Activated T-cell treated with anti-CD3 and anti-CD28 coated beads, Interleukin-2, amount 50 U/mL, for 72 hours (primary cell): ENCODE results near the gene PROM1. TPM values are rescaled to one million over a fixed set of nuclear protein-coding genes. Genes with fewer than 3 reads are reported as not detected.

ENCODE experiments used
- ATAC-seq, 2 donors: fragments of 150-1000 bp; cut with Tn5 transposase; replicated peaks in 1 of 2; 2 replicates each; pipeline ENCODE4 v1.10.0; 2021; ENCODE audit warnings: moderate library complexity in 2 of 2, mild to moderate bottlenecking in 1 of 2
- DNase-seq, 2 donors: peaks; one replicate each; pipeline ENCODE4 v3.0.0; 2021 to 2022; ENCODE audit warnings: mixed read lengths in 1 of 2
- H3K27ac Mint-ChIP-seq: one replicate; pipeline ENCODE4 v1.8.0; 2022; ENCODE audit warnings: mild to moderate bottlenecking, moderate library complexity, mixed read lengths
- H3K27me3 Mint-ChIP-seq: one replicate; pipeline ENCODE4 v1.8.0; 2022; ENCODE audit warnings: low read depth, mixed read lengths
- H3K36me3 Mint-ChIP-seq, 2 donors: one replicate each; pipeline ENCODE4 v1.8.0; 2022; ENCODE audit warnings: mixed read lengths in 2 of 2, mild to moderate bottlenecking in 1 of 2; ENCODE audit not compliant: insufficient read depth in 2 of 2
- H3K4me1 Mint-ChIP-seq: one replicate; pipeline ENCODE4 v1.8.0; 2022; ENCODE audit warnings: low read depth, mixed read lengths
- H3K4me3 Mint-ChIP-seq, 2 donors: one replicate each; pipeline ENCODE4 v1.8.0; 2022; ENCODE audit warnings: mild to moderate bottlenecking in 2 of 2, mixed read lengths in 2 of 2, moderate library complexity in 2 of 2
- H3K9me3 Mint-ChIP-seq, 2 donors: one replicate each; pipeline ENCODE4 v1.8.0; 2022; ENCODE audit warnings: mixed read lengths in 2 of 2
- total RNA-seq, 2 donors: library from RNA; stranded (reverse); gene quantifications; one replicate each; pipeline ENCODE4 v1.2.3, GENCODE V29; 2022

The PROM1 gene
- total RNA-seq, 2 donors from 2014 or later, result 0.22 to 1.6 TPM

DNA sequence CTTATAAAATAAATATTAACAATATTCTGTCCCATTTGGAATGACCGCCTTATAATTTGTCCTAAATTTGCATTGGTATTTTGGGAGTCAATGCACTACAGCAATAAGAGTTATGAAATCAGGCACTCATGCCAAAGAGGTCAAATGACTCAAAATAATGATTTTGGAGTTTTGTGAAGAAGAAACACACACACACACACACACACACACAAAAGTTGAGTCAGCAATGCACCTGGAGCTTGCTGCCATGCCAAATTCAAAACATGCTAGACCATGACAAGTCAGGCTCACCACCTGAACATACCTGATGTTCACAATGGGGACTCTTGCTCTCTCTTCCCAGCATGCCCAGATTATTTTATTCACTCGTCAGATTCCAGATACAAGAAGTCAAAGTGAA lies 56.7 kb downstream of the PROM1 start:
- Mint-ChIP-seq H3K9me3 (no peaks in the 10 kb centered on the region), H3K36me3 (no peaks in the 10 kb centered on the region), H3K4me1 (no peaks in the 10 kb centered on the region), H3K27ac (no peak overlapping the region), H3K4me3 (no peak overlapping the region), H3K27me3 (peaks cover 18% of the 10 kb centered on the region)
- DNase-seq (no peak), ATAC-seq (no peak)

GRCh38 chr4:16026160-16026761 lies 57.6 kb downstream of the PROM1 start:
- Mint-ChIP-seq H3K4me3 (no peak overlapping the region), H3K9me3 (no peaks in the 10 kb centered on the region), H3K27me3 (peaks cover 24% of the 10 kb centered on the region), H3K27ac (no peak overlapping the region), H3K4me1 (no peaks in the 10 kb centered on the region), H3K36me3 (no peaks in the 10 kb centered on the region)
- ATAC-seq (no peak), DNase-seq (peak; percentile 12 to 47)

- ATAC-seq (no peak), DNase-seq (no peak)
- Mint-ChIP-seq H3K4me1 (no peaks in the 10 kb centered on the region), H3K9me3 (no peaks in the 10 kb centered on the region), H3K27ac (no peak overlapping the region), H3K27me3 (peaks cover 27% of the 10 kb centered on the region), H3K36me3 (no peaks in the 10 kb centered on the region), H3K4me3 (no peak overlapping the region)
These were observed 58.6 kb downstream of the PROM1 start for GRCh38 chr4:16025268-16025667.

- H3K4me3 Mint-ChIP-seq, result peak overlapping the region; percentile 13 to 69
- ATAC-seq, result peak; percentile 75 to 93
- H3K9me3 Mint-ChIP-seq, result no peaks in the 10 kb centered on the region
- no peak for DNase-seq
- H3K27me3 Mint-ChIP-seq, result peaks cover 36% of the 10 kb centered on the region
- H3K36me3 Mint-ChIP-seq, result no peaks in the 10 kb centered on the region
- no peaks in the 10 kb centered on the region for H3K4me1 Mint-ChIP-seq
- H3K27ac Mint-ChIP-seq, result peak overlapping the region; percentile 3
These were observed 59.9 kb downstream of the PROM1 start for GRCh38 chr4:16023776-16024408.

DNA sequence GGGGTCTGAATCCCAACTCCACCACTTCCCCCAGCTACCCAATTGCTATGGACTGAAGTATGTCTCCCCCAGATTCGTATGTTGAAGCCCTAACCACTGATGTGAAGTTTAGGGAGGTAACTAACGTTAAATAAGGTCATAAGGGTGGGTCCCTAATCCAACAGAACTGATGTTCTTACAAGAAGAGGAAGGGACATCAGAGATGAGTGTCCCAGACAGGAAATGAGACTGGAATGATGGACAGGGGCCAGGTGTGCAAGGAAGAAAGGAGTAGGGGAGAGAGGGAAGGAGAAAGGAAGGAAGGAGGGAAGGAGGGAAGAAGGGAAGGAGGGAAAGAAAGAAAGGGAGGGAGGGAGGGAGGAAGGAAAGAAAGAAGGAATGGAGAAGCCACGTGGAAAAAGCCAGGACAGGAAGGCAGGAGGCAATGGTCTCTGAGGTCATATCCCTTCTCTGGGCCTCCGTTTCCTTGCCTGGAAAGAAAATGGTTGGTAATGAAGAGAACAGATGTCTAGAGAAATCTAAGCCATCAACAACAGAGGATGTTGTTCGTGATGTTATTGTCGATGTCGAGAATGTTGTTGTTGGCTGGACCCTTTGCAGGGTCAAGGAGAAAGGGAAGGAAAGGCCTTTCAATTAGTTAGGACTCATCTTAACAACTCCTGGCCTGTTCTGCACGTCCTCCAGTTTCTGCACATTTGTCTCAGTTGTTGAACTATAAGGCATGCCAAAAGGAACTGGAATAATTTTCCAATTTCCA lies 61.8 kb downstream of the PROM1 start:
- no peak overlapping the region for H3K4me3 Mint-ChIP-seq
- H3K9me3 Mint-ChIP-seq, result no peaks in the 10 kb centered on the region
- peaks cover 36% of the 10 kb centered on the region for H3K27me3 Mint-ChIP-seq
- DNase-seq (no peak), ATAC-seq (no peak)
- no peaks in the 10 kb centered on the region for H3K36me3 Mint-ChIP-seq
- H3K27ac Mint-ChIP-seq, result no peak overlapping the region
- no peaks in the 10 kb centered on the region for H3K4me1 Mint-ChIP-seq

DNA sequence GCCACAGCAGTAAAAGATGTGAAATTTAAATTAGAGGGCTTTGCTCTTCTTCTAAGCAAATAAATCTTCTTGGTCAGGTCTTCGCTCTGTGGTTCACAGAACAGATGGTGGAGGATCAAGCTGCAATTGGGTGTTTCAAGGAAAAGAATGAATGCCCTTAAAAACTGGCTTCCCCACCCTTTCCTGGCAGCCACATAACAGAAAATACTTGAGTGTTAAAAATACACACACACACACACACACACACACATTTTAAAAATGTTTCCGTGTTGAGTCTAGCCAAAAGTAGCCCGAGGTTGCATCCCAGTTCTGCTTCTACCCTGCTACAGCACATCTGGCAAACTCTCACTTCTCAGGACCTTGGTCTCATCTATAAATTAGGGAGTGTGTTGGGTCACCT lies 64.2 kb downstream of the PROM1 start:
- peaks cover 32% of the 10 kb centered on the region for H3K27me3 Mint-ChIP-seq
- no peaks in the 10 kb centered on the region for H3K36me3 Mint-ChIP-seq
- DNase-seq (no peak), ATAC-seq (no peak)
- no peak overlapping the region for H3K4me3 Mint-ChIP-seq
- no peaks in the 10 kb centered on the region for H3K4me1 Mint-ChIP-seq
- H3K27ac Mint-ChIP-seq, result no peak overlapping the region
- H3K9me3 Mint-ChIP-seq, result no peaks in the 10 kb centered on the region

GRCh38 chr4:16018841-16019240 lies 65.0 kb downstream of the PROM1 start:
- Mint-ChIP-seq H3K4me1 (no peaks in the 10 kb centered on the region), H3K9me3 (no peaks in the 10 kb centered on the region), H3K27me3 (peaks cover 30% of the 10 kb centered on the region), H3K36me3 (no peaks in the 10 kb centered on the region), H3K4me3 (no peak overlapping the region), H3K27ac (no peak overlapping the region)
- ATAC-seq, result peak in 1 of 2 donors; percentile 34
- DNase-seq, result no peak

- Mint-ChIP-seq H3K27ac (no peak overlapping the region), H3K36me3 (no peaks in the 10 kb centered on the region), H3K4me1 (no peaks in the 10 kb centered on the region), H3K9me3 (no peaks in the 10 kb centered on the region), H3K27me3 (peaks cover 25% of the 10 kb centered on the region), H3K4me3 (no peak overlapping the region)
- no peak for ATAC-seq
- no peak for DNase-seq
These were observed 65.7 kb downstream of the PROM1 start for GRCh38 chr4:16018061-16018676.

GRCh38 chr4:16016536-16016935 lies 67.3 kb downstream of the PROM1 start:
- H3K27me3 Mint-ChIP-seq, result peaks cover 19% of the 10 kb centered on the region
- no peak for DNase-seq
- no peaks in the 10 kb centered on the region for H3K9me3 Mint-ChIP-seq
- no peaks in the 10 kb centered on the region for H3K36me3 Mint-ChIP-seq
- H3K4me3 Mint-ChIP-seq, result no peak overlapping the region
- H3K27ac Mint-ChIP-seq, result no peak overlapping the region
- no peaks in the 10 kb centered on the region for H3K4me1 Mint-ChIP-seq
- ATAC-seq, result no peak

DNA sequence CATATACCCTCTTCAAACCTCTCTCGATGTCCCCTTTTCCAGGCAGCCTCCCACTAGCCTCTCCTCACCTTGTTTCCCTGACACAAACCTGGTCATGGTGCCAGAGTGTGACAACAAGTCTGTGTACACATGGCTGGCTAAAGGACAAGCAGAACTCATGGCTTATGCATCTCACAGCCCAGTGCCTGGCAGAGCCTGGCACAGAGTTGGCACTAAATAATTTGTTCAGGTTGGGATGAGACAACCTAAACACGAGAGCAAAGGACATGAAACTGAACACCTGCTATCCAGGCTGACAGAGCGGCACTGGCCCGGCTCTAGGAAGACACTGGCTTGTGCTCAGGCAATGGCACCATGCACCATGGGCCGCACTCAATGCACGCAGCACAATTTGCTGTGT lies 72.7 kb downstream of the PROM1 start:
- no peak overlapping the region for H3K4me3 Mint-ChIP-seq
- ATAC-seq, result no peak
- H3K4me1 Mint-ChIP-seq, result no peaks in the 10 kb centered on the region
- no peaks in the 10 kb centered on the region for H3K27me3 Mint-ChIP-seq
- no peak overlapping the region for H3K27ac Mint-ChIP-seq
- H3K9me3 Mint-ChIP-seq, result no peaks in the 10 kb centered on the region
- no peak for DNase-seq
- no peaks in the 10 kb centered on the region for H3K36me3 Mint-ChIP-seq

- no peak for ATAC-seq
- no peaks in the 10 kb centered on the region for H3K9me3 Mint-ChIP-seq
- H3K4me3 Mint-ChIP-seq, result no peak overlapping the region
- no peak overlapping the region for H3K27ac Mint-ChIP-seq
- no peaks in the 10 kb centered on the region for H3K36me3 Mint-ChIP-seq
- no peaks in the 10 kb centered on the region for H3K27me3 Mint-ChIP-seq
- DNase-seq, result no peak
- no peaks in the 10 kb centered on the region for H3K4me1 Mint-ChIP-seq
These were observed 74.7 kb downstream of the PROM1 start for GRCh38 chr4:16009153-16009552.

DNA sequence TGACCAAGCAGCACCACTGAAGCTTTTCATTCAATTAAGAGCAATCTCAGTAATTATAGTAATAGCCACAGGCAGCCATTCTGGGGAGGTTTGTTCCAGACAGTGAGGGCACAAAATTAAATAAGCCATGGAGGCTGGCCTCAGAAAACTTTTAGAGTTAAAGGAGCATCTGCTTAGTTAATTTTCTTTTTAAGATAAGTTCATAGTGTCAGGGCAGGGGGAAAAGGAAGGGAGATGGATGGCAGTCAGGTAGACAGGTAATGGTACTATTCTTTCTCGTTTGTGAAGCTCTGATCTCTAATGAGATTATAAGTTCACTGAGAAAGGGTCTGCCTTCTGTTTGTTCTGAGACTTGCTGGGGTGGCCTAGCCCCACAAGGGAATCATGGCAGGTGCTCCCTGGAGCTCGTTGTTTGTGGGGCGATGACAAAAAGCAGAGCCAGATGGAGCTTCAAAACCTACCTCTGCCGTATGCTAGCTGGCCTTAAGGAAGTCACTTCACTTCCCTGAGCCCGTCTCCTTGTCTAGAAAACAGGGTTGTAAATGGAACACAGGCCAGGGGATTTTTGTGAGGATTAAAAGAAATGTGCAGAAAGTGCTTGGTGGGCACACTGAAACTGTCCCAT lies 76.2 kb downstream of the PROM1 start:
- H3K27ac Mint-ChIP-seq, result peak overlapping the region; percentile 36
- DNase-seq, result no peak
- H3K4me3 Mint-ChIP-seq, result no peak overlapping the region
- ATAC-seq, result no peak
- H3K4me1 Mint-ChIP-seq, result no peaks in the 10 kb centered on the region
- no peaks in the 10 kb centered on the region for H3K9me3 Mint-ChIP-seq
- no peaks in the 10 kb centered on the region for H3K36me3 Mint-ChIP-seq
- no peaks in the 10 kb centered on the region for H3K27me3 Mint-ChIP-seq
